Muscle layer of duodenum (tissue), 2 donors: ENCODE measurements around the gene CHRNA4.
"Not testable (repeated sequence)": the region's sequence is repeated elsewhere in the genome, so short reads cannot be mapped to it uniquely, and the experiment has no call there.

Source experiments
- H3K27ac ChIP-seq: one replicate; pipeline ENCODE4 v1.7.0; 2013; ENCODE audit warnings: mild to moderate bottlenecking, low read length
- H3K27me3 ChIP-seq: one replicate; pipeline ENCODE4 v1.7.0; 2013; ENCODE audit warnings: low read depth, mild to moderate bottlenecking, control low read depth, low read length
- H3K36me3 ChIP-seq, 2 donors: one replicate each; pipeline ENCODE4 v1.7.0; 2013; ENCODE audit warnings: low read length in 2 of 2, control low read depth in 1 of 2, mild to moderate bottlenecking in 1 of 2; ENCODE audit not compliant: insufficient read depth in 2 of 2, control insufficient read depth in 1 of 2
- H3K4me1 ChIP-seq, 2 donors: one replicate each; pipeline ENCODE4 v1.7.0; 2013; ENCODE audit warnings: low read length in 2 of 2, mild to moderate bottlenecking in 2 of 2, control low read depth in 1 of 2, moderate library complexity in 1 of 2; ENCODE audit not compliant: insufficient read depth in 2 of 2, control insufficient read depth in 1 of 2
- H3K4me3 ChIP-seq, 2 donors: one replicate each; pipeline ENCODE4 v1.7.0; 2013; ENCODE audit warnings: low read length in 2 of 2, low read depth in 1 of 2, mild to moderate bottlenecking in 1 of 2
- H3K9me3 ChIP-seq, 2 donors: one replicate each; pipeline ENCODE4 v1.7.0; 2013; ENCODE audit warnings: low read length in 2 of 2, control low read depth in 1 of 2, mild to moderate bottlenecking in 1 of 2; ENCODE audit not compliant: control insufficient read depth in 1 of 2
- donor health status: healthy.

CHRNA4 gene

GRCh38 chr20:63311186-63311832 is 49.8 kb downstream of the CHRNA4 start:
- Histone ChIP-seq H3K4me3 (no peak overlapping the region), H3K4me1 (peaks cover 0 to 4% of the 10 kb centered on the region in 2 donors), H3K27me3 (peaks cover 3% of the 10 kb centered on the region), H3K9me3 (no peaks in the 10 kb centered on the region), H3K36me3 (no peaks in the 10 kb centered on the region), H3K27ac (no peak overlapping the region)

GRCh38 chr20:63310265-63310991 is 50.7 kb downstream of the CHRNA4 start:
- H3K4me3 ChIP-seq, result no peak overlapping the region
- no peak overlapping the region for H3K27ac ChIP-seq
- no peaks in the 10 kb centered on the region for H3K36me3 ChIP-seq
- peaks cover 0 to 4% of the 10 kb centered on the region in 2 donors for H3K4me1 ChIP-seq
- no peaks in the 10 kb centered on the region for H3K9me3 ChIP-seq
- H3K27me3 ChIP-seq, result peaks cover 3% of the 10 kb centered on the region

- H3K27ac ChIP-seq, result no peak overlapping the region
- H3K9me3 ChIP-seq, result no peaks in the 10 kb centered on the region
- H3K4me1 ChIP-seq, result peaks cover 0 to 4% of the 10 kb centered on the region in 2 donors
- peaks cover 3% of the 10 kb centered on the region for H3K27me3 ChIP-seq
- H3K4me3 ChIP-seq, result no peak overlapping the region
- H3K36me3 ChIP-seq, result no peaks in the 10 kb centered on the region
Measured at GRCh38 chr20:63309261-63310071, 51.7 kb downstream of the CHRNA4 start.

- Histone ChIP-seq H3K27ac (no peak overlapping the region), H3K36me3 (no peaks in the 10 kb centered on the region), H3K27me3 (peaks cover 3% of the 10 kb centered on the region), H3K4me1 (peaks cover 0 to 4% of the 10 kb centered on the region in 2 donors), H3K4me3 (no peak overlapping the region), H3K9me3 (no peaks in the 10 kb centered on the region)
Measured at GRCh38 chr20:63308218-63308911, 52.8 kb downstream of the CHRNA4 start.

GRCh38 chr20:63307538-63308217 is 53.5 kb downstream of the CHRNA4 start:
- Histone ChIP-seq H3K27ac (no peak overlapping the region), H3K36me3 (no peaks in the 10 kb centered on the region), H3K27me3 (peaks cover 3% of the 10 kb centered on the region), H3K4me3 (no peak overlapping the region), H3K4me1 (no peaks in the 10 kb centered on the region), H3K9me3 (no peaks in the 10 kb centered on the region)

GRCh38 chr20:63306673-63307537 is 54.2 kb downstream of the CHRNA4 start:
- Histone ChIP-seq H3K27me3 (peaks cover 3% of the 10 kb centered on the region), H3K36me3 (no peaks in the 10 kb centered on the region), H3K27ac (no peak overlapping the region), H3K4me3 (no peak overlapping the region), H3K4me1 (no peaks in the 10 kb centered on the region), H3K9me3 (no peaks in the 10 kb centered on the region)

GRCh38 chr20:63305933-63306672 is 55.0 kb downstream of the CHRNA4 start:
- H3K9me3 ChIP-seq, H3K4me1 ChIP-seq, H3K36me3 ChIP-seq, H3K27me3 ChIP-seq, H3K4me3 ChIP-seq, H3K27ac ChIP-seq: not testable (repeated sequence)

GRCh38 chr20:63305393-63305792 is 55.8 kb downstream of the CHRNA4 start:
- no peak overlapping the region for H3K4me3 ChIP-seq
- H3K36me3 ChIP-seq, result no peaks in the 10 kb centered on the region
- H3K27me3 ChIP-seq, result peaks cover 3% of the 10 kb centered on the region
- H3K27ac ChIP-seq, result no peak overlapping the region
- no peaks in the 10 kb centered on the region for H3K4me1 ChIP-seq
- H3K9me3 ChIP-seq, result peaks cover 0 to 8% of the 10 kb centered on the region in 2 donors

- no peak overlapping the region for H3K4me3 ChIP-seq
- H3K4me1 ChIP-seq, result no peaks in the 10 kb centered on the region
- peaks cover 0 to 8% of the 10 kb centered on the region in 2 donors for H3K9me3 ChIP-seq
- no peaks in the 10 kb centered on the region for H3K36me3 ChIP-seq
- H3K27me3 ChIP-seq, result peaks cover 3% of the 10 kb centered on the region
- no peak overlapping the region for H3K27ac ChIP-seq
Measured at GRCh38 chr20:63303095-63303666, 58.0 kb downstream of the CHRNA4 start.
